Mucosa of gallbladder (tissue), 1 donor: Measurements from ENCODE around the gene B3GAT1. TPM values are rescaled to one million over a fixed set of nuclear protein-coding genes. Genes with fewer than 3 reads are reported as not detected.
"Not testable (repeated sequence)": the region's sequence is repeated elsewhere in the genome, so short reads cannot be mapped to it uniquely, and the experiment has no call there.

ENCODE experiments used
- DNase-seq: peaks from one replicate; pipeline ENCODE4 v3.0.0-alpha.2; 2020; ENCODE audit warnings: low spot score
- total RNA-seq: library from RNA; stranded (reverse); gene quantifications from one replicate; pipeline ENCODE4 v1.2.1, GENCODE V29; 2021
- donor health status: DM: no; HTN: no; CAD: no.

Gene B3GAT1, protein sequence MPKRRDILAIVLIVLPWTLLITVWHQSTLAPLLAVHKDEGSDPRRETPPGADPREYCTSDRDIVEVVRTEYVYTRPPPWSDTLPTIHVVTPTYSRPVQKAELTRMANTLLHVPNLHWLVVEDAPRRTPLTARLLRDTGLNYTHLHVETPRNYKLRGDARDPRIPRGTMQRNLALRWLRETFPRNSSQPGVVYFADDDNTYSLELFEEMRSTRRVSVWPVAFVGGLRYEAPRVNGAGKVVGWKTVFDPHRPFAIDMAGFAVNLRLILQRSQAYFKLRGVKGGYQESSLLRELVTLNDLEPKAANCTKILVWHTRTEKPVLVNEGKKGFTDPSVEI
- 0.20 TPM for total RNA-seq

DNA sequence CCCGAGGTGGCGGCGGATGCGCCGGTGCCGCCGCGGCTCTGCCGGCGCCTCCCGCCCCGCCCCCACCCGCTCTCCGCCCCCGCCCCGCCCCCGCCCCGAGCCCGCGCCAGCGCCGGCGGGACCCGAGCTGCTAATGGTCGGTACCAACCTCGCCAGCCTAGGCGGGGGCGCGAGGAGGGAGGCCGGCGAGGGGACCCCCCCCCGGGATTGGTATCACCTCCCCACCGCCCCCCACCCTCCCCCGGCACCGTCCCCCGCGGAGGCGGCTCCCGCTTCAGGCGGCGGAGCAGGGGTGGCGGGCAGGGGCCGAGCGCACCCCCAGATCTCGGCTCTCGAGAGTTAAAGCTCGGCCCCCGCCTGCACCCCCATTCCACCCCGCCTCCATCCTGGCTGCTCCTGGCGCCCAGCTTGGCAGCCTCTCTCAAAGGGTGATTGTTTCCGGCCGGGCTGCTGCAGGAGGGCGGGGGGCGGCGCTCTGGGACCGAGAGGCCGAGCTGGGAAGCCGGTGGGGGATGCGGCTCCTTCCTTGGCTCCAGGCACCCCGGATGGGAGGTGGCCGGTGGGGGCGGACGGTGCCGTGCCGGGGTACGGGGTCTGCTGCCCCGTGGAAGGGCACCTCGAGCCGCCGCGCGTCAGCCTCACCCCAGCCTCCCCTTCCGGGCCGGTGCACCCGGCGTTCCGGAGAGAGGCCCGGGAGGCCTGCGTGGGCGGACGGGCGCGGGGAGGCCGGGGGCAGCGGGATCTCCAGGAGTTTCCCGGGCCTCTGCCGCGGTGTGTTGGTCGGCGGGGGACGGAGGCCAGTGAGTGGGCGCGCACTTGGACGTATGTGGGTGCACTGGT is at the start of gene B3GAT1:
Gene B3GAT1, minus strand, starts transcription at position 40 of the 840 bp plus-strand sequence. CDS start 24,583 bp downstream, outside the sequence.
- no peak for DNase-seq

DNA sequence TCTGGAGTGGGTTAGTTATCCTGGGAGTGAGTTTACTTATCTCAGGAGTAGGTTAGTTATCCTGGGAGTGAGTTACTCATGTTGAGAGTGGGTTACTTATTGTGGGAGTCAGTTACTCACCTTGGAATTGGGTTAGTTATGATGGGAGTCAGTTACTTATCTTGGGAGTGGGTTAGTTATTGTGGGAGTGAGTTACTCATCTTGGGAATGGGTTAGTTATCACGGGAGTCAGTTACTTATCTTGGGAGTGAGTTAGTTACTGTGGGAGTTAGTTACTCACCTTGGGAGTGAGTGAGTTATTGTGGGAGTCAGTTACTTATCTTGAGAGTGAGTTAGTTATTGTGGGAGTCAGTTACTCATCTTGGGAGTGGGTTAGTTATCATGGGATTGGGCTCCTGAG is 49.6 kb upstream of the B3GAT1 start:
- no peak for DNase-seq

- DNase-seq = no peak
Observed at GRCh38 chr11:134460881-134461280, 48.8 kb upstream of the B3GAT1 start.

- DNase-seq = no peak
Observed at GRCh38 chr11:134460062-134460561, 48.1 kb upstream of the B3GAT1 start.

GRCh38 chr11:134459246-134460061 is 47.4 kb upstream of the B3GAT1 start:
- no peak for DNase-seq

DNA sequence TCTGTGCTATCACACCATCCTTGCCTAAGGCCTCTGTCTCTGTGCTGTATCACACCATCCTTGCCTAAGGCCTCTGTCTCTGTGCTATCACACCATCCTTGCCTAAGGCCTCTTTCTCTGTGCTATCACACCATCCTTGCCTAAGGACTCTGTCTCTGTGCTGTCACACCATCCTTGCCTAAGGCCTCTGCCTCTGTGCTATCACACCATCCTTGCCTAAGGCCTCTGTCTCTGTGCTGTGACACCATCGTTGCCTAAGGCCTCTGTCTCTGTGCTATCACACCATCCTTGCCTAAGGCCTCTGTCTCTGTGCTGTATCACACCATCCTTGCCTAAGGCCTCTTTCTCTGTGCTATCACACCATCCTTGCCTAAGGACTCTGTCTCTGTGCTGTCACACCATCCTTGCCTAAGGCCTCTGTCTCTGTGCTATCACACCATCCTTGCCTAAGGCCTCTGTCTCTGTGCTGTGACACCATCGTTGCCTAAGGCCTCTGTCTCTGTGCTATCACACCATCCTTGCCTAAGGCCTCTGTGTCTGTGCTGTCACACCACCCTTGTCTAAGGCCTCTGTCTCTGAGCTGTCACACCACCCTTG is 45.5 kb upstream of the B3GAT1 start:
- not testable (repeated sequence) for DNase-seq

GRCh38 chr11:134455516-134455915 is 43.5 kb upstream of the B3GAT1 start:
- no peak for DNase-seq

DNA sequence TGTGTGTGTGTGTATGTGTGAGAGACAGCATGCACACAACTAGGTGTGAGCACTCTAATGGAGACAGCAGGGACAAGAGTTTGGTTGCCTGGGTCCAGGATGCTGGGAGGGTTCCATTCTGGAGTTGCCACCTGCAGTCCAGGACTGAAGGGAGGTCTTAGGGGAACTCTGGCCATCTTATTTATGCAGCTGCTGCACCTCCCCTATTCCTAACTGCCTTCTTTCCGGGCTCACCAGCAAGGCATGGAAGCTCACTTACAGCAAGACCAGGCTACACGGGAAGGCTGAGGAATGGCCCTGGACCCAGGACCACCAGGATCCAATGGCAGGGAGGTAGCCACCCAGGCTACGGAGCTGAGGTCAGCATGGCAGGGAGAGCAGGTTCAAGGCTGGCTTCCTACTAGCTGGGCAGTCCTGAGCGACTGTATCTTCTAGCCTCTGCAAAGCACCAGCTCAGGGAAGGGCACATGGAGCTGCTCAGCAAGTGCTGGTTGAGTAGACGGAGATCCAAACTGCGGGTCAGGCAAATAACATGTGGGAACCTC is 42.2 kb upstream of the B3GAT1 start:
- no peak for DNase-seq

GRCh38 chr11:134453441-134453840 is 41.4 kb upstream of the B3GAT1 start:
- DNase-seq = no peak

DNA sequence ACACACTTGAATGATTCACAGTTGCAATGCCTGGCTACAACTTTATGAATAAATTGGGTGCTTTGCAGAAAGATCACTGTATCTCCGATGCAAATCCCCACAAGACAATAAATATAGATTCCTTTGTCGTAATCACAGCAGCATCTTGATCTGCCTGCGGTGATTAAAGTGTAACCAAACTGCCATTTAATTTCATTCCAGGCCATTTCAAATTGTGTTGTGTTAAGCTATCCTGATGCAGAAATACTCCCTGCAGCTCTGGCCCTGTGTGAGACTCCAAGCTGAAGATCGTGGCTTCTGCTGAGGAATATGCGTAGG is 40.8 kb upstream of the B3GAT1 start:
- no peak for DNase-seq

- DNase-seq = no peak
Observed at GRCh38 chr11:134452026-134452837, 40.2 kb upstream of the B3GAT1 start.

GRCh38 chr11:134450186-134450585 is 38.1 kb upstream of the B3GAT1 start:
- no peak for DNase-seq

DNA sequence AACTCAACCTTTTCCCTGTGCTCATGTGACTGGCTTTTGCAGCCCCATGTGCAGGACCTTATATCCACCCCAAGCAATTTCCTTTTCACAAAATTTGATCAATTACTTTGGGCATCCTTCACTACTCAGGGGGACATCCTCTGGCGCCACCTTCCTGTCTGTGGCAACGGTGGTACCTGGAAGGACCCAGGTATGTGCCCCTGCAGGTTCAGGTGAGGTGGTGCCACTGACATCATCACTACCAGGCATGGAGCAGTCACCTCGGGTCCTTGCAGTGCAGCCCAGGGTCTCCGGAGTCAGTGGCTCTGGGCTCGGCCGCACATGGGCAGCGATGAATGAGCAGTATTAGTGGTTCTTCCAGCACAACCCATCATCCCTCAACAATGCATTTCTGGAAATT is 37.7 kb upstream of the B3GAT1 start:
- no peak for DNase-seq

- no peak for DNase-seq
Observed at GRCh38 chr11:134449051-134449450, 37.0 kb upstream of the B3GAT1 start.

DNA sequence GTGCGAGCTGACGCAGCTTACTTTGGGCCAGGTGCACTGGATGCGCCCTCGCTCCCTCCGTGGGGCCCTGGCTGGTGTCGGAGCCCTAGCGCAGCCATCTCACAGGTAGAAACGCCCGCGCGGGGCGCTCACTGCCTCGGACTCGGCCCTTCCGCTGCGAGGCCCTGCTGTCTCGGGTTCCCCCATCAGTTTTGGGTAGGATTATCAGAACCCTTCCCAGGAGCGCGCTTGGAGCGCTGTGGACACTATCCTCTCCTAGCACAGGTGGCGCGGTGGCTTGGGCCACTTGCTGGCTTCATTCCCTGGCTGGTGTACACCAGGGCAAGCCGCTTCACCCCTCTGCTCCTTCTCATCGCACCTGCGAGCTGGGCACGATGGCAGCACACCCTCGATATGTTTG is 35.7 kb upstream of the B3GAT1 start:
- no peak for DNase-seq

DNA sequence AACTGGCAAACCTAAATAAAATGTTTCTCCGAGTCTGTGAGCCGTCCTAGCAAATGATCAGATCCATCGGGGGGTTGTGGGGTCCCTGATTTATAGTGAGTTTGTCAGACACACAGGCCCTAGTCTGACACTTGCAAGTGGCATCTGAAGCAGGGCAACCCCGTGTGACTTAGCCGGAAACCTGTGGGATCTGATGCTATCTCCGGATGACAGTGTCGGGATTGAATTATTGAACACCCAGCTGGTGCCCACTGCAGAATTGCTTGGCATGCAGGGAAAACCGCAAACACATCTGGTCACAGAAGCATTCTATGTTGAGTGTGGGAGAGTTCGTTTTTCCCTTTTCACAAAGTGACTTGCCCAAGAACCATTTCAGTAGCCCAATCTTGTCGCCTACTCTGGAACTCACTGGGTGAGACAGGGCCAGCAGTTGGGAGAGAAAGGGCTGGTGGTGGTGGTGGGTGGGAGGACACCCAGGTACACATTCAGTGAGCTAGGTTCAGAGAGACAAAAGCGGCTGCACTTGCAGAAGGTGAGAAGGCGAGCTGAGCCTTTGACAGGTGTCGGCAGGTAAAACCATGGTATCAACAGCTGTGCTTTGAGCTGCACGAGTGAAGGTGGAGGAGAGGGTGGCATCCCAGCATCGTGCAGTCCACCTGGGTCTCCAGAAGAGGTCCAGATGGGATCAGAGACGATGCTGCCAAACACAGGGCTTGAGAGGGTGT is 33.7 kb upstream of the B3GAT1 start:
- DNase-seq = no peak

DNA sequence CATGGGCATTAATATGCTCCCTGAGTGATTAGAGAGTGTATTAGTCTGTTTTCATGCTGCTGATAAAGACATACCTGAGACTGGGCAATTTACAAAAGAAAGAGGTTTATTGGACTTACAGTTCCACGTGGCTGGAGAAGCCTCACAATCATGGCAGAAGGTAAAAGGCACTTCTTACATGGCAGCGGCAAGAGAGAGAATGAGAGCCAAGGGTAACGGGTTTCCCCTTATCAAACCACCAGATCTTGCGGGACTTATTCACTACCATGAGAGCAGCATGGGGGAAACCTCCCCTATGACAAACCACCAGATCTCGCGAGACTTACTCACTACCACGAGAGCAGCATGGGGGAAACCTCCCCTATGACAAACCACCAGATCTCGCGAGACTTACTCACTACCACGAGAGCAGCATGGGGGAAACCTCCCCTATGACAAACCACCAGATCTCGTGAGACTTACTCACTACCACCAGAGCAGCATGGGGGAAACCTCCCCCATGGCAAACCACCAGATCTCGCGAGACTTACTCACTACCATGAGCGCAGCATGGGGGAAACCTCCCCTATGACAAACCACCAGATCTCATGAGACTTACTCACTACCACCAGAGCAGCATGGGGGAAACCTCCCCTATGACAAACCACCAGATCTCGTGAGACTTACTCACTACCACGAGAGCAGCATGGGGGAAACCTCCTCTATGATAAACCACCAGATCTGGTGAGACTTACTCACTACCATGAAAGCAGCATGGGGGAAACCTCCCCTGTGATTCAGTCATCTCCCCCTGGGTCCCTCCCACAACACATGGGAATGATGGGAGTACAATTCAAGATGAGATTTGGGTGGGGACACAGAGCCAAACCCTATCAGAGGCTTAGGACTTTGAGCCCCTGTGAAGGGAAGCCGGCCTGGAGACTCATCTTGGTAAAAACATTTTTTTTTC is 32.4 kb upstream of the B3GAT1 start:
- DNase-seq = not testable (repeated sequence)

DNA sequence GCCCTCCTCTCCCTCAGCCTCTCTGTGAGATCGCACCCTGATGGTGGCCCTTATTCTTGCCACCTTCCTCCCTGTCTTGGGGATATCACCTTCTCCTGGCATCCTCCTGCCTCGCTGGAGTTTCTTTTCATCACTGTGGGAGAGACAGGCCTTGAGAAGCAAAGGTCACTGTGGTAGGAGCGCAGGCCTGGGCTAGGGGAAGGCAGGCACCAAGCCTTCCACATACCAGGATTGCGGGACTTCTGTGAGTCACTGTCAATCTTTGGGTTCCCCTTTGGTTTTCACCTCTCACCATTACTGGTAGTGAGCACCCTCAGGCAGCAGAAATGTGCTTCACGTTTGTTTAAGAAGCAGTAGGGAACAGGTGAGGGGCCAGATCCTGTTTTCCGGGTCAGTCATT is 31.2 kb upstream of the B3GAT1 start:
- no peak for DNase-seq

GRCh38 chr11:134442246-134442645 is 30.2 kb upstream of the B3GAT1 start:
- no peak for DNase-seq
